ENCODE data around the gene NEFH. TPM values are rescaled to one million over a fixed set of nuclear protein-coding genes. Genes with fewer than 3 reads are reported as not detected.

NEFH gene
- total RNA-seq, 1 donor from 2014 or later: 1.0 TPM

GRCh38 chr22:29509298-29509697, 29.3 kb downstream of the NEFH start:
- Histone ChIP-seq H3K4me3 (no peak overlapping the region), H3K27me3 (ENCODE audit: low read depth) (no peaks in the 10 kb centered on the region), H3K27ac (no peak overlapping the region), H3K9me3 (no peaks in the 10 kb centered on the region), H3K4me1 (no peaks in the 10 kb centered on the region), H3K36me3 (peaks cover 95% of the 10 kb centered on the region)
- intact Hi-C loops (cut with DNase I): no loop called here
- no peak for TF ChIP-seq CTCF (IDR thresholded peaks at IDR 0.05)
- DNase-seq (no peak), ATAC-seq (no peak)

- Histone ChIP-seq H3K36me3 (peaks cover 99% of the 10 kb centered on the region), H3K27ac (no peak overlapping the region), H3K9me3 (no peaks in the 10 kb centered on the region), H3K4me3 (no peak overlapping the region), H3K27me3 (ENCODE audit: low read depth) (no peaks in the 10 kb centered on the region), H3K4me1 (no peaks in the 10 kb centered on the region)
- intact Hi-C loops (cut with DNase I): no loop called here
- ATAC-seq: no peak
- DNase-seq: no peak
- TF ChIP-seq CTCF (IDR thresholded peaks at IDR 0.05): no peak
Measured at GRCh38 chr22:29509815-29510214, 29.8 kb downstream of the NEFH start.

GRCh38 chr22:29510542-29510941, 30.5 kb downstream of the NEFH start:
- intact Hi-C loops (cut with DNase I): no loop called here
- no peak for ATAC-seq
- no peaks in the 10 kb centered on the region for H3K9me3 ChIP-seq
- DNase-seq: no peak
- no peak for TF ChIP-seq CTCF (IDR thresholded peaks at IDR 0.05)
- no peaks in the 10 kb centered on the region for H3K27me3 ChIP-seq (ENCODE audit: low read depth)
- no peak overlapping the region for H3K4me3 ChIP-seq
- H3K36me3 ChIP-seq: peaks cover 99% of the 10 kb centered on the region
- no peaks in the 10 kb centered on the region for H3K4me1 ChIP-seq
- H3K27ac ChIP-seq: no peak overlapping the region

GRCh38 chr22:29511126-29511862, 31.3 kb downstream of the NEFH start:
- Histone ChIP-seq H3K4me1 (no peaks in the 10 kb centered on the region), H3K36me3 (peaks cover 100% of the 10 kb centered on the region), H3K27ac (no peak overlapping the region), H3K27me3 (ENCODE audit: low read depth) (no peaks in the 10 kb centered on the region), H3K4me3 (no peak overlapping the region), H3K9me3 (no peaks in the 10 kb centered on the region)
- TF ChIP-seq CTCF (IDR thresholded peaks at IDR 0.05): no peak
- intact Hi-C loops (cut with DNase I): no loop called here
- no peak for ATAC-seq
- DNase-seq: no peak

- Histone ChIP-seq H3K4me1 (no peaks in the 10 kb centered on the region), H3K27me3 (ENCODE audit: low read depth) (no peaks in the 10 kb centered on the region), H3K9me3 (no peaks in the 10 kb centered on the region), H3K36me3 (peaks cover 100% of the 10 kb centered on the region), H3K27ac (no peak overlapping the region), H3K4me3 (no peak overlapping the region)
- no peak for ATAC-seq
- TF ChIP-seq CTCF (IDR thresholded peaks at IDR 0.05): no peak
- intact Hi-C loops (cut with DNase I): no loop called here
- DNase-seq: no peak
Measured at GRCh38 chr22:29512031-29512430, 32.0 kb downstream of the NEFH start.
